SHP77 (cell line): ENCODE data around the gene PSMF1.
"Not testable (repeated sequence)": the region's sequence is repeated elsewhere in the genome, so short reads cannot be mapped to it uniquely, and the experiment has no call there.

Experiments
- DNase-seq, 2 experiments: peaks; one replicate each; lab custom pipeline; 2025; lab: John Stamatoyannopoulos, UW

Gene PSMF1

DNA sequence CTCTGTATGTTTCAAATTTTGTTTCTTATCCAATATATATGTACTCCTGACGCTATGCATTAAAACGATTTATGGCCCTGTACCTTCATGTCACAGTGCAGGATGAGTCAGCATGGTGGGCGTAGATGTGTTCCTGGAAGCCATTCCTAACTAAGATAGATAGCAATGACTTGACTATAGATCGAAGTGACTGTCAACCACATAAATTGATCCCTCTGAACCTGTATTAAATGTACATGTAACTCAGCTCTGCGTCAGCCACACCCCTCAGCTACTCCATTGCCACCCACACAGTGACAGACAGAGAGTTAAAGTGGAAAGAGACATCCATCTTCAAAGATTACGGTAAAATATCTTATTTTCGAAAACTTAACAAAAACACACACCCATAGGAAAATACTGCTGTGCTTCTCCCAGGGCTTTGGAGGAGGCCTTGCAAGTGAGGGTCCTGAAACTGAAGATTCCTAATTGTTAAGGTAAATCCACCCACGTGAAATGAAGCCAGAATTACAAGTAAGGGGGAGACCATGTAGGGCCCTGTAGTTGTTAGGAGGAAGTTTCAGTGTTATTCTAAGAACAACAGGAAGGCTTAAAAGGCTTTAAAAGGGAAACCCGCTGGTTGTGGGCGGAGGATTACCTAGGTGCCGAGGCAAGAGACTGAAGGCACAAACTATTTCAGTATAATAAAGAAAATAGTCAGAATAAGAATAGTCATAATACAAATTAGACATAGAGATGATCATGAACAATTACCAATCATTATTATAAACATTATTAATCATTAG is 97.2 kb downstream of the PSMF1 start:
- DNase-seq: no peak

DNA sequence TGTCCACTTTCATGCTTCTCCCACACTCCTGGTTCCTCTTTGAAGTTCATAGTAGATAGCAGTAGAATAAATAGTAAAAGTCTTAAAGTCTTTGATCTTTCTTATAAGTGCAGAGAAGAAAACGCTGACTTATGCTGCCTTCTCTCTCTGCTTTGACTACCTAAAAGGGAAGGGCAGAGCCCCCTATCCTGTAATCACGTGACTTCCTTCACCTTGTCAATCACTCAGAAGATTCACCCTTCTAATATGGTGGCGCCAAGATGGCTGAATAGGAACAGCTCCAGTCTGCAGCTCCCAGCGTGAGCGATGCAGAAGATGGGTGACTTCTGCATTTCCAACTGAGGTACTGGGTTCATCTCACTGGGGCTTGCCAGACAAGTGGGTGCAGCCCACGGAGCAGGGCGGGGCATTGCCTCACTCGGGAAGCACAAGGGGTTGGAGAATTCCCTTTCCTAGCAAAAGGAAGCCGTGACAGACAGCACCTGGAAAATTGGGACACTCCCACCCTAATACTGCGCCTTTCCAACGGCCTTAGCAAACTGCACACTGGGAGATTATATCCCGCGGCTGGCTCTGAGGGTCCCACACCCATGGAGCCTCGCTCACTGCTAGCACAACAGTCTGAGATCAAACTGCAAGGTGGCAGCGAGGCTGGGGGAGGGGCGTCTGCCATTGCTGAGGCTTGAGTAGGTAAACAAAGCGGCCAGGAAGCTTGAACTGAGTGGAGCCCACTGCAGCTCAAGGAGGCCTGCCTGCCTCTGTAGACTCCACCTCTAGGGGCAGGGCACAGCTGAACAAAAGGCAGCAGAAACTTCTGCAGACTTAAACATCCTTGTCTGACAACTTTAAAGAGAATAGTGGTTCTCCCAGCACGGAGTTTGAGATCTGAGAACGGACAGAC is 98.4 kb downstream of the PSMF1 start:
- DNase-seq: not testable (repeated sequence)
